Fibroblast of lung (primary cell): ENCODE results near the gene SHANK1. TPM values are rescaled to one million over a fixed set of nuclear protein-coding genes. Genes with fewer than 3 reads are reported as not detected.

Source experiments
- DNase-seq, 2 donors: peaks; one replicate each; pipeline versions ENCODE4 v3.0.0 to v3.0.0-alpha.2; 2010; ENCODE audit warnings: low read depth in 2 of 2
- H2AFZ ChIP-seq: 2 replicates; pipeline ENCODE4 v1.5.1; 2012; ENCODE audit warnings: low read length, control low read depth, inconsistent platforms
- H3K27ac ChIP-seq: 2 replicates; pipeline ENCODE4 v1.5.1; 2011; ENCODE audit warnings: low read length, control low read depth; ENCODE audit not compliant: insufficient read depth
- H3K27me3 ChIP-seq: 2 replicates; pipeline ENCODE4 v1.5.1; 2011; ENCODE audit warnings: mild to moderate bottlenecking, low read length; ENCODE audit not compliant: control insufficient read depth, insufficient read depth
- H3K36me3 ChIP-seq: 2 replicates; pipeline ENCODE4 v1.5.1; 2011; ENCODE audit warnings: low read length; ENCODE audit not compliant: control insufficient read depth, insufficient read depth
- H3K4me1 ChIP-seq: 2 replicates; pipeline ENCODE4 v1.5.1; 2011; ENCODE audit warnings: low read length; ENCODE audit not compliant: control insufficient read depth, insufficient read depth; ENCODE audit errors: extremely low read depth
- H3K4me2 ChIP-seq: 2 replicates; pipeline ENCODE4 v1.5.1; 2011; ENCODE audit warnings: low read length, control low read depth; ENCODE audit not compliant: insufficient read depth; ENCODE audit errors: extremely low read depth
- H3K4me3 ChIP-seq, 4 experiments: fragments of 200-600 bp in 1 of 4; sonication (generic) in 1 of 4; replicated peaks in 1 of 4; 2 replicates each; pipeline ENCODE4 v1.5.1; 2011 to 2016; ENCODE audit warnings: low read length in 4 of 4, low read depth in 3 of 4, mild to moderate bottlenecking in 3 of 4, control low read depth in 2 of 4, inconsistent platforms in 1 of 4, mixed read lengths in 1 of 4; ENCODE audit not compliant: insufficient read depth in 1 of 4; ENCODE audit errors: control extremely low read depth in 1 of 4
- H3K79me2 ChIP-seq: 2 replicates; pipeline ENCODE4 v1.5.1; 2012; ENCODE audit warnings: mild to moderate bottlenecking, low read length, inconsistent platforms; ENCODE audit not compliant: control insufficient read depth, insufficient read depth
- H3K9ac ChIP-seq: 2 replicates; pipeline ENCODE4 v1.5.1; 2011; ENCODE audit warnings: mild to moderate bottlenecking, low read length, control low read depth; ENCODE audit not compliant: insufficient read depth
- H3K9me3 ChIP-seq: 2 replicates; pipeline ENCODE4 v1.5.1; 2012; ENCODE audit warnings: low read depth, low read length; ENCODE audit not compliant: control insufficient read depth, insufficient read depth
- H4K20me1 ChIP-seq: 2 replicates; pipeline ENCODE4 v1.5.1; 2011; ENCODE audit warnings: low read length; ENCODE audit not compliant: control insufficient read depth, insufficient read depth; ENCODE audit errors: extremely low read depth
- CTCF ChIP-seq, 2 donors: IDR thresholded peaks in 1 of 2; conservative IDR thresholded peaks in 1 of 2; 1 replicate in 1 of 2; 2 replicates in 1 of 2; pipeline ENCODE4 v1.5.1; 2011 to 2012; ENCODE audit warnings: low read length in 2 of 2, control low read depth in 1 of 2, inconsistent platforms in 1 of 2, low read depth in 1 of 2, mild to moderate bottlenecking in 1 of 2
- EZH2 ChIP-seq: IDR thresholded peaks from 2 replicates; pipeline ENCODE4 v1.5.1; 2012; ENCODE audit warnings: low read length, control low read depth, mild to moderate bottlenecking; ENCODE audit errors: missing control alignments
- polyA plus RNA-seq, 2 donors: library from polyadenylated mRNA; depleted of rRNA in 1 of 2; stranded (reverse) in 1 of 2; unstranded in 1 of 2; fragments of >200 nt; gene quantifications; 2 replicates each; pipeline ENCODE4 v1.2.1, GENCODE V29; 2011 to 2012; ENCODE audit warnings: missing spikeins in 1 of 2
- total RNA-seq: library from RNA; depleted of rRNA; stranded (reverse); fragments of >200 nt; gene quantifications from 2 replicates; pipeline ENCODE4 v1.2.1, GENCODE V29; 2014

SHANK1 gene
- total and polyA plus RNA-seq, 2 donors (not counting 1 experiment from before 2014, with no cell fraction given) = 1.4 to 7.9 TPM

GRCh38 chr19:50725911-50726230 is 6.3 kb upstream of the SHANK1 start:
- DNase-seq = no peak
- H4K20me1 ChIP-seq = no peaks in the 10 kb centered on the region
- no peaks in the 10 kb centered on the region for H3K9me3 ChIP-seq
- peaks cover 12% of the 10 kb centered on the region for H3K79me2 ChIP-seq
- peaks cover 2% of the 10 kb centered on the region for H3K36me3 ChIP-seq
- no peak overlapping the region for H2AFZ ChIP-seq
- no peak overlapping the region for H3K27ac ChIP-seq
- peak overlapping the region; percentile 62 to 80 (median 65) for H3K4me3 ChIP-seq
- H3K4me1 ChIP-seq = peaks cover 18% of the 10 kb centered on the region
- peak overlapping the region; percentile 92 for H3K4me2 ChIP-seq
- H3K9ac ChIP-seq = no peak overlapping the region
- no peaks in the 10 kb centered on the region for H3K27me3 ChIP-seq
- TF ChIP-seq EZH2 (no peak), CTCF (conservative IDR thresholded peaks at IDR 0.05 in 1 of 2, IDR thresholded peaks at IDR 0.05 in 1 of 2; ENCODE audit: low read depth in 1 of 2, low read length in 2 of 2) (no peak)

GRCh38 chr19:50725218-50725910 is 5.8 kb upstream of the SHANK1 start:
- Histone ChIP-seq H4K20me1 (no peaks in the 10 kb centered on the region), H3K27ac (peak overlapping the region; percentile 81), H3K4me1 (peaks cover 21% of the 10 kb centered on the region), H3K9ac (peak overlapping the region; percentile 73), H3K79me2 (peaks cover 12% of the 10 kb centered on the region), H3K36me3 (peaks cover 2% of the 10 kb centered on the region), H3K27me3 (no peaks in the 10 kb centered on the region), H3K9me3 (no peaks in the 10 kb centered on the region), H2AFZ (peak overlapping the region; percentile 79), H3K4me2 (peak overlapping the region; percentile 92), H3K4me3 (peak overlapping the region; percentile 62 to 80 (median 65))
- TF ChIP-seq EZH2 = no peak
- TF ChIP-seq CTCF (conservative IDR thresholded peaks at IDR 0.05 in 1 of 2, IDR thresholded peaks at IDR 0.05 in 1 of 2; ENCODE audit: low read depth in 1 of 2, low read length in 2 of 2) = no peak
- DNase-seq = no peak

- Histone ChIP-seq H3K27ac (peak overlapping the region; percentile 81), H2AFZ (peak overlapping the region; percentile 79)
Measured at GRCh38 chr19:50724522-50725217, 5.1 kb upstream of the SHANK1 start.

More at GRCh38 chr19:50724522-50725217, 5.1 kb upstream of the SHANK1 start:
- H3K9me3 ChIP-seq = no peaks in the 10 kb centered on the region
- H3K4me1 ChIP-seq = peaks cover 25% of the 10 kb centered on the region
- peak; percentile 92 to 99 for DNase-seq
- no peaks in the 10 kb centered on the region for H4K20me1 ChIP-seq
- TF ChIP-seq CTCF (conservative IDR thresholded peaks at IDR 0.05 in 1 of 2, IDR thresholded peaks at IDR 0.05 in 1 of 2; ENCODE audit: low read depth in 1 of 2, low read length in 2 of 2) = peak; percentile 55 to 79
- no peak for TF ChIP-seq EZH2
- H3K27me3 ChIP-seq = no peaks in the 10 kb centered on the region
- H3K4me2 ChIP-seq = peak overlapping the region; percentile 99
- H3K4me3 ChIP-seq = peak overlapping the region; percentile 67 to 80 (median 74)
- peaks cover 12% of the 10 kb centered on the region for H3K79me2 ChIP-seq
- H3K9ac ChIP-seq = peak overlapping the region; percentile 73
- H3K36me3 ChIP-seq = peaks cover 2% of the 10 kb centered on the region
